ENCODE results near the gene SMAD7. TPM values are rescaled to one million over a fixed set of nuclear protein-coding genes. Genes with fewer than 3 reads are reported as not detected.

SMAD7 gene
- polyA plus RNA-seq, 3 donors, result 1.4 to 9.4 (median 1.5) TPM

GRCh38 chr18:48929941-48930713 is 20.6 kb downstream of the SMAD7 start:
- H3K27ac ChIP-seq (ENCODE audit: low read depth in 1 of 2, low read length in 2 of 2), result peak overlapping the region in 1 of 2 donors; percentile 18
- peaks cover 97% of the 10 kb centered on the region for H3K4me1 Mint-ChIP-seq
- H3K27me3 ChIP-seq (ENCODE audit: control insufficient read depth in 2 of 2, insufficient read depth in 2 of 2, low read length in 2 of 2), result no peaks in the 10 kb centered on the region
- no peak overlapping the region for H3K9ac ChIP-seq (ENCODE audit: insufficient read depth, low read length, poor library complexity, severe bottlenecking)
- no peak for DNase-seq
- peaks cover 74% of the 10 kb centered on the region for H4K20me1 ChIP-seq (ENCODE audit: insufficient read depth, low read length)
- H3K4me3 ChIP-seq (replicated peaks in 1 of 3; ENCODE audit: low read depth in 2 of 3, low read length in 3 of 3), result no peak overlapping the region
- H3K4me3 Mint-ChIP-seq, result peak overlapping the region in 1 of 2 donors; percentile 37
- H3K36me3 Mint-ChIP-seq, result peaks cover 23 to 27% of the 10 kb centered on the region in 2 donors
- no peaks in the 10 kb centered on the region for H3K9me3 Mint-ChIP-seq
- 89% methylated on average over 9 of the region's 20 CpGs for WGBS (ENCODE audit: insufficient coverage)
- H3K9me3 ChIP-seq (replicated peaks in 1 of 2; ENCODE audit: control insufficient read depth in 1 of 2, insufficient read depth in 1 of 2, low read length in 2 of 2), result no peaks in the 10 kb centered on the region
- TF ChIP-seq CTCF (IDR thresholded peaks at IDR 0.05), result no peak
- H3K36me3 ChIP-seq (replicated peaks in 1 of 2; ENCODE audit: control insufficient read depth in 1 of 2, insufficient read depth in 2 of 2, low read length in 2 of 2), result no peaks in the 10 kb centered on the region
- H3K27ac Mint-ChIP-seq, result peak overlapping the region in 3 of 7 donors; percentile 49 to 89 (median 57)
- H3K4me1 ChIP-seq (ENCODE audit: control insufficient read depth in 1 of 2, insufficient read depth in 2 of 2, low read length in 2 of 2), result peaks cover 94 to 95% of the 10 kb centered on the region in 2 donors
- no peak overlapping the region for H3K4me2 ChIP-seq (replicated peaks; ENCODE audit: extremely low read depth, low read length, poor library complexity, severe bottlenecking)
- no peak overlapping the region for H2AFZ ChIP-seq (ENCODE audit: insufficient read depth, low read depth, low read length, poor library complexity, severe bottlenecking)
- H3K79me2 ChIP-seq (ENCODE audit: insufficient read depth, low read length), result peaks cover 91% of the 10 kb centered on the region
- peaks cover 0 to 2% (median 2%) of the 10 kb centered on the region in 3 donors for H3K27me3 Mint-ChIP-seq (ENCODE audit: low read depth in 3 of 3)
- intact Hi-C loops (cut with micrococcal nuclease), result no loop called here

- Mint-ChIP-seq H3K4me1 (peaks cover 97% of the 10 kb centered on the region), H3K4me3 (peak overlapping the region; percentile 62 to 87), H3K36me3 (peaks cover 23 to 30% of the 10 kb centered on the region in 2 donors), H3K9me3 (no peaks in the 10 kb centered on the region), H3K27ac (peak overlapping the region in 5 of 7 donors; percentile 14 to 89 (median 76)), H3K27me3 (ENCODE audit: low read depth in 3 of 3) (peaks cover 0 to 5% (median 2%) of the 10 kb centered on the region in 3 donors)
- H3K9me3 ChIP-seq (replicated peaks in 1 of 2; ENCODE audit: control insufficient read depth in 1 of 2, insufficient read depth in 1 of 2, low read length in 2 of 2), result no peaks in the 10 kb centered on the region
- H3K27me3 ChIP-seq (ENCODE audit: control insufficient read depth in 2 of 2, insufficient read depth in 2 of 2, low read length in 2 of 2), result no peaks in the 10 kb centered on the region
- H3K79me2 ChIP-seq (ENCODE audit: insufficient read depth, low read length), result peaks cover 100% of the 10 kb centered on the region
- peak overlapping the region; percentile 32 for H3K9ac ChIP-seq (ENCODE audit: insufficient read depth, low read length, poor library complexity, severe bottlenecking)
- peak overlapping the region in 1 of 3 experiments; percentile 45 for H3K4me3 ChIP-seq (replicated peaks in 1 of 3; ENCODE audit: low read depth in 2 of 3, low read length in 3 of 3)
- peaks cover 70% of the 10 kb centered on the region for H4K20me1 ChIP-seq (ENCODE audit: insufficient read depth, low read length)
- intact Hi-C loops (cut with micrococcal nuclease), result no loop called here
- DNase-seq, result no peak
- H3K4me1 ChIP-seq (ENCODE audit: control insufficient read depth in 1 of 2, insufficient read depth in 2 of 2, low read length in 2 of 2), result peaks cover 94 to 95% of the 10 kb centered on the region in 2 donors
- H3K27ac ChIP-seq (ENCODE audit: low read depth in 1 of 2, low read length in 2 of 2), result peak overlapping the region in 1 of 2 donors; percentile 72
- no peaks in the 10 kb centered on the region for H3K36me3 ChIP-seq (replicated peaks in 1 of 2; ENCODE audit: control insufficient read depth in 1 of 2, insufficient read depth in 2 of 2, low read length in 2 of 2)
- peak overlapping the region; percentile 50 for H2AFZ ChIP-seq (ENCODE audit: insufficient read depth, low read depth, low read length, poor library complexity, severe bottlenecking)
- H3K4me2 ChIP-seq (replicated peaks; ENCODE audit: extremely low read depth, low read length, poor library complexity, severe bottlenecking), result peak overlapping the region; percentile 58
- no peak for TF ChIP-seq CTCF (IDR thresholded peaks at IDR 0.05)
- WGBS (ENCODE audit: insufficient coverage), result no CpG with 5 or more reads among the region's 2 CpGs
Observed at GRCh38 chr18:48929212-48929612, 21.6 kb downstream of the SMAD7 start.
